GM12865 (cell line): Measurements from ENCODE around the gene CD36.

Experiments used
- DNase-seq: peaks from one replicate; pipeline ENCODE4 v3.0.0; 2010; ENCODE audit warnings: low read depth
- H3K4me3 ChIP-seq: 2 replicates; pipeline ENCODE4 v1.5.1; 2011; ENCODE audit warnings: mild to moderate bottlenecking, low read depth, low read length, control low read depth
- CTCF ChIP-seq: IDR thresholded peaks from 2 replicates; pipeline ENCODE4 v1.5.1; 2011; ENCODE audit warnings: low read length, control low read depth, low read depth, inconsistent platforms; ENCODE audit not compliant: insufficient read depth; ENCODE audit errors: missing control alignments

Gene CD36

GRCh38 chr7:80646083-80646865 lies 7.8 kb downstream of the CD36 start:
- TF ChIP-seq CTCF = no peak
- no peak for DNase-seq
- no peak overlapping the region for H3K4me3 ChIP-seq

GRCh38 chr7:80647436-80647835 lies 9.0 kb downstream of the CD36 start:
- H3K4me3 ChIP-seq = no peak overlapping the region
- TF ChIP-seq CTCF = no peak
- DNase-seq = no peak

- no peak for DNase-seq
- H3K4me3 ChIP-seq = no peak overlapping the region
- no peak for TF ChIP-seq CTCF
These were observed 9.7 kb downstream of the CD36 start for GRCh38 chr7:80648031-80648600.

- DNase-seq = no peak
- H3K4me3 ChIP-seq = no peak overlapping the region
- TF ChIP-seq CTCF = no peak
These were observed 10.6 kb downstream of the CD36 start for GRCh38 chr7:80649011-80649410.

- no peak for DNase-seq
- TF ChIP-seq CTCF = no peak
- H3K4me3 ChIP-seq = no peak overlapping the region
These were observed 11.6 kb downstream of the CD36 start for GRCh38 chr7:80650030-80650429.

- no peak for DNase-seq
- no peak overlapping the region for H3K4me3 ChIP-seq
- no peak for TF ChIP-seq CTCF
These were observed 13.0 kb downstream of the CD36 start for GRCh38 chr7:80651471-80651870.
